GM18505 (cell line): ENCODE data around the gene KCTD16.

Source experiments
- ATAC-seq: cut with Tn5 transposase; IDR thresholded peaks from one replicate; pipeline ENCODE4 v1.9.1; 2021; ENCODE audit not compliant: unreplicated experiment
- POLR2A ChIP-seq: IDR thresholded peaks from 4 replicates; pipeline ENCODE4 v1.6.1; 2011; ENCODE audit warnings: borderline replicate concordance; ENCODE audit not compliant: insufficient read depth, insufficient read length; ENCODE audit errors: extremely low read depth

KCTD16 gene

GRCh38 chr5:144481861-144482260, 311.2 kb downstream of the KCTD16 start:
- no peak for TF ChIP-seq POLR2A
- ATAC-seq = no peak

- TF ChIP-seq POLR2A = no peak
- ATAC-seq = no peak
Measured at GRCh38 chr5:144484124-144484897, 313.6 kb downstream of the KCTD16 start.

- TF ChIP-seq POLR2A = no peak
- ATAC-seq = no peak
Measured at GRCh38 chr5:144485540-144485939, 314.9 kb downstream of the KCTD16 start.

GRCh38 chr5:144487207-144487606, 316.5 kb downstream of the KCTD16 start:
- ATAC-seq = no peak
- no peak for TF ChIP-seq POLR2A

GRCh38 chr5:144487761-144488160, 317.1 kb downstream of the KCTD16 start:
- no peak for TF ChIP-seq POLR2A
- ATAC-seq = no peak

- TF ChIP-seq POLR2A = no peak
- ATAC-seq = no peak
Measured at GRCh38 chr5:144503123-144503522, 332.4 kb downstream of the KCTD16 start.

- ATAC-seq = no peak
- TF ChIP-seq POLR2A = no peak
Measured at GRCh38 chr5:144504929-144505577, 334.4 kb downstream of the KCTD16 start.

- no peak for TF ChIP-seq POLR2A
- no peak for ATAC-seq
Measured at GRCh38 chr5:144510845-144511579, 340.3 kb downstream of the KCTD16 start.

GRCh38 chr5:144511580-144512072, 341.0 kb downstream of the KCTD16 start:
- no peak for ATAC-seq
- TF ChIP-seq POLR2A = no peak

GRCh38 chr5:144522698-144523097, 352.0 kb downstream of the KCTD16 start:
- TF ChIP-seq POLR2A = no peak
- no peak for ATAC-seq

- no peak for TF ChIP-seq POLR2A
- ATAC-seq = no peak
Measured at GRCh38 chr5:144525000-144525399, 354.3 kb downstream of the KCTD16 start.

- TF ChIP-seq POLR2A = no peak
- no peak for ATAC-seq
Measured at GRCh38 chr5:144531188-144531587, 360.5 kb downstream of the KCTD16 start.
